Umbilical cord (tissue), 2 donors: ENCODE results near the gene CREB3L2. TPM values are rescaled to one million over a fixed set of nuclear protein-coding genes. Genes with fewer than 3 reads are reported as not detected.
"Not testable (repeated sequence)": the region's sequence is repeated elsewhere in the genome, so short reads cannot be mapped to it uniquely, and the experiment has no call there.

Experiments used
- DNase-seq: peaks from one replicate; pipeline ENCODE4 v3.0.0-alpha.2; 2015; ENCODE audit warnings: low spot score
- total RNA-seq: library from RNA; depleted of rRNA; stranded (reverse); fragments of >200 nt; gene quantifications from one replicate; pipeline ENCODE4 v1.2.3, GENCODE V29; 2014; ENCODE audit warnings: low replicate concordance; ENCODE audit not compliant: insufficient read depth

Gene CREB3L2
- total RNA-seq, 1 donor from 2014 or later: 26.5 TPM

- DNase-seq: no peak
Measured at GRCh38 chr7:137935884-137936508, 65.9 kb downstream of the CREB3L2 start.

DNA sequence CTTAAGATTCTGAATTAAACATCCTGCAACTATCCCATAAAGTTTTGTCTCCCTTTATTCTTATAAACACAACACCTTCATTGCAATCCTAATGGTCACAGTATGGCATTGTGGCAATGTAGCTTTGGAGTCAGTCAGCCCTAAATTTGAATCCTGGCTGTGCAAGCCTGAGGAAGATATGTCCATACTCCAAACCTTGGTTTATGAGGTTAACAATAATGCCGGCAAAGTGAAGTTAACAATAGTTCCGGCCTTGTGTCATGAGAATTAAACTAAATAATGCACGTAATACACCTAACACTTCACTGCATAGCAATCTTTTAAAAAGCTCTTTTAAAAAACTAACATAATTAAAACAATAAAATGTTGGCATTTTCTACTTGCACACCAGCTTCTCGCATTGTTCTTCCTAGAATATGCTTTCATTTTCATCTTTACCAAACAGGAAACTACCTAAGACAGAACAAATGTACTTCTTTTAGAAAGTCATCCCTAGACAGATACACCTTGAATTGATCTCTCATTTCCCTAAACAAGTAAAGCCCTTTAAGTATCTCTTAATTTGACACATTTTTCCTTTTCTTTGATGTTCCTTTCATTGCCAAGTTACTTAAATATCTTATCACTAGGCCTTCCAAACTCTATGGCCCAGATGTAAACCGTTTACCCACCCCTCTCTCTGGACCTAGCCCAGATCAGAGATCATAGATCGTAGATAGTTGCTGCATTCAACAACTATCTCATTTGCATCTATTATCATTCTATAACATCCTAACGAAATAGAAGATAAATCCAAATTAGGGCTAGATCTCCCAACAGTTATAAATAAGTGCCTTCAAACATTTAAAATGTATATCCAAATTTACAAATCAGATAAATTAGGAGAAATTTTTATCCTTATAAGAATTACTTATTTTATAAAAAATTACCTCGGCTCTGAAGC lies 66.7 kb downstream of the CREB3L2 start:
- DNase-seq: no peak

GRCh38 chr7:137934176-137934826 lies 67.6 kb downstream of the CREB3L2 start:
- DNase-seq: peak; percentile 40

- DNase-seq: no peak
Measured at GRCh38 chr7:137933270-137934017, 68.4 kb downstream of the CREB3L2 start.

- DNase-seq: peak; percentile 43
Measured at GRCh38 chr7:137932881-137933269, 69.0 kb downstream of the CREB3L2 start.

DNA sequence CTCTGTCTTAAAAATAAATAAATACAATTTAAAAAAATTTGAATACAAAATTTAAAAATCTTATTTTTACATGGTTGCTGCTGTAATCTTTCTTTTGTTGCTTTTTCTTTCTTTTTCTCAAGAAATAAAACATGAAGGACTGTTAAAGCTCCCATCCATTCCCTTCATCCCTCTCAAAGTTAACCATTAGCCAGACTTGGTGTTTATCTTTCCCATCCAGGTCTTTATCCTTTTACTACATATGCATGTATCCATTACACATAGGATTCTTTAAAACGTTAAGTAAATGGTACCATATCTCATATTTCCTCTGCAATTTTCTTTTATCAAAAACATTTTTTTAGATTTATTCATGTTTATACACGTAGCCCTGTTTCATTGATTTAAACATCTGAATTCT lies 70.1 kb downstream of the CREB3L2 start:
- DNase-seq: no peak

DNA sequence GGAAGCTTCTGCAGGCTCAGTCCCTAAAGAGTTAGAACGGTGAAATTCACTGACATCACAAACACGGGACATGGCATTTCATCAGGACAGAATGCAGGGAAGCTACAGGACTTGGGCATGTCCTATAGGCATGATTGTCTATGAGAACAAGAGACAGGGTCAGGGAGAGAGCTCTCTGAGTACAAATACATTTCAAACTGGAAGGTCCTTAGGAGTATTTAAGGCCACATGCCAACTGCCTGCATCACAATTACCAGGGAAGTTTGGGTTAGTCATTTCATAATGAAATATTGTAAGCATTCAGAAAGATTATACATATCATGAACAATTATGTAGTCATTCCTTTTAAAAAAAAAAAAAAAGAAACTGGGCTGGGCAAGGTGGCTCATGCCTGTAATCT lies 71.3 kb downstream of the CREB3L2 start:
- DNase-seq: no peak

DNA sequence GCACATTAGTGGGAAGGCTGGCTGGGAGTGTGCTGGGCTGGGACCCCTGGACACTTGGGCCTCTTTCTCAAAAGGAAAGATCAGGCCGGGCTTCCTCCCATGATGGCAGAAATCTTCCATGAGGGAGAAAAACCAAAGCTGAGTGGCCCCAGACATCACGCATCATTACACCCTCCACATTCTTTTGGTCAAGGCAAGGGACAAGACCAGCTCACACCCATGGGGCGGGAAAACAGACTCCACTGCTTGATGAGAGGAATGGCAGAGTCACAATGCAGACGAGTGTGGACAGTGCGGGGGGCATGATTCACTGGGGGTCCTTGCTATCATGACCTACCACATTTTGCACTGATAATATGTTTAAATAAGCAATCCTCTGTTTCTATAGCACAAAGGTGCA lies 73.3 kb downstream of the CREB3L2 start:
- no peak for DNase-seq

DNA sequence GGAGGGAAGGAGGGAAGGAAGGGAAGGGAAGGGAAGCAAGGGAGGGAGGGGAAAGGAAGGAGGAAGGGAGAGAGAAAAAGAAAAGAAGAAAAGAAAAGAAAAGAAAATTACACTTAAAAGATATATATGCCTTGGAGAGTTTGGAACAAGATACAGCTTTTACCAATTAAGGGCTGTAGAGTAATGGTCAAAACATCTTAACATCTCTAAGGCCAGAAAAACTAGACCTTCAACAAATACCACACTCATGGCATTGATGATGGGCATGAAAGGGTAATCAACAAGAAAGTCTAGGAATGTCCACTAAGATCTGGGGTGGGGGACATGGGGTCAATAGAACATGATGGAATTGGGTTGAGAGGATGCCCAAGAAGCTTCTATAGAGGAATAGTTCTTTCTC lies 74.5 kb downstream of the CREB3L2 start:
- no peak for DNase-seq

DNA sequence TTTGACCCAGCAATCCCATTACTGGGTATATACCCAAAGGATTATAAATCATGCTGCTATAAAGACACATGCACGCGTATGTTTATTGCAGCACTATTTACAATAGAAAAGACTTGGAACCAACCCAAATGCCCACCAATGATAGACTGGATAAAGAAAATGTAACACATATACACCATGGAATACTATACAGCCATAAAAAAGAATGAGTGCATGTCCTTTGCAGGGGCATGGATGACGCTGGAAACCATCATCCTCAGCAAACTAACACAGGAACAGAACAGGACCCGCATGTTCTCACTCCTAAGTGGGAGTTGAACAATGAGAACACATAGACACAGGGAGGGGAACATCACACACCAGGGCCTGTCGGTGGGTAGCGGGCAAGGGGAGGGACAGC lies 75.7 kb downstream of the CREB3L2 start:
- not testable (repeated sequence) for DNase-seq

GRCh38 chr7:137925754-137926153 lies 76.1 kb downstream of the CREB3L2 start:
- no peak for DNase-seq

DNA sequence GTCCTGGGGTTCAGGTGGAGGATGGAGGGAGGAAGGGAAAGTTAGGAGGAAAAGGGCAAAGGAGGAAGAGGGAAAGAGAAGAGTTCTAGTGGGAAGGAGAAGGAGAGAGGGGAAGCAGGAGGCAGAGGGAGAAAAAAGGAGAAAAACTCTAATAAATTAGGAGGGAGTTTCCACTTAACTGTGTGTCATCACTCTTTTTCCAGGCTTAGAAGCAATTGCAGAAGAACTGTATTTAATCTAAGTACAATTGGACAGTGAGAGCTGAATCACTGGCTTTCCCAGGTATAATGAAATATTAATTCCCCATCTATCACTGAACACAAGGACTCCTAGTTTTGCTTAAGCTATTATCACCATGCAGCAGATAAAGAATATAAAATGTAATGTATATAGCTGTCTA lies 76.8 kb downstream of the CREB3L2 start:
- no peak for DNase-seq

GRCh38 chr7:137923380-137923779 lies 78.5 kb downstream of the CREB3L2 start:
- DNase-seq: no peak

DNA sequence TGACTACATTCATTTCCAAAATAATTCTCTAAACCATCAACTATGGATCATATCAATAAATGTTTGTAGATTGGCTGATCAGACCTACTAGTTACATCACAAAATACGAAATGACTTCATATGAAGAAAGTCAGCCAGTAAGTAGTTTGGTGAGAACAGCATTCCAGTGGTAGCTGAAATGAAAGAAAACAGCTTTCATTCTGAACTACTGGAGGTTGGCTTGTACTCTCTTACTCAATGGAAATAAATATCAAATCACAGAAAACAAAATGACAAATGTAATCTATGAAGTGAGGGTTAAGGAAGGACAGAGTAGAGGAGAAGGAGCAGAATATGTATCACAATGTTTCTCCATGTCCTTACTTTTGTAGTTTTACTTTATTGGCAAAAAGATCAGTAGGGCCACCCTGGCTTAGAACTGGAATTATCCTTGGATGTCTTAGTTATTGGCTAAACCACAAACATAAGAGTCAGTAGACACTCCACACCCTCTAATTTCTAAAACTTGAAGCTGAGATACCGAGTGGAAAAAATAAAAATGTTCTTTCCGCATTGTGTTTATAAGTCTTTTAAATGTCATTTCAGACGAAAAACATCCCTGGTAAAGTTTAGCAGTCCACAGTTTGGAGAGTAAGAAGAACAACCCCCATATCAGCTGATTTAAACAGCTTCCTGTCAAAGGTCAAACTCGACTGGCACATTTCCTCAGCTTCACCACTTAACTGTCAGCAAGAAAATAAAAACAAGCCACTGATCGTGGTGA lies 81.1 kb downstream of the CREB3L2 start:
- peak; percentile 75 for DNase-seq

GRCh38 chr7:137919987-137920386 lies 81.9 kb downstream of the CREB3L2 start:
- no peak for DNase-seq

GRCh38 chr7:137916980-137917645 lies 84.8 kb downstream of the CREB3L2 start:
- DNase-seq: peak; percentile 75

- no peak for DNase-seq
Measured at GRCh38 chr7:137916564-137916963, 85.3 kb downstream of the CREB3L2 start.

GRCh38 chr7:137915266-137915665 lies 86.6 kb downstream of the CREB3L2 start:
- DNase-seq: no peak

- DNase-seq: no peak
Measured at GRCh38 chr7:137913985-137914384, 87.9 kb downstream of the CREB3L2 start.

GRCh38 chr7:137909042-137909441 lies 92.8 kb downstream of the CREB3L2 start:
- no peak for DNase-seq
